Measurements from ENCODE around the gene DDX5. TPM values are rescaled to one million over a fixed set of nuclear protein-coding genes. Genes with fewer than 3 reads are reported as not detected.

DDX5 gene
- total RNA-seq, 1 experiment from 2014 or later, result 798 TPM

- Histone ChIP-seq H3K36me3 (ENCODE audit: control insufficient read depth in 1 of 2, insufficient read depth in 2 of 2, low read length in 2 of 2) (no peaks in the 10 kb centered on the region), H3K9me2 (ENCODE audit: insufficient read depth) (no peaks in the 10 kb centered on the region), H3K79me2 (ENCODE audit: insufficient read depth, low read length) (no peaks in the 10 kb centered on the region), H3K9me3 (ENCODE audit: control insufficient read depth in 1 of 2, insufficient read depth in 1 of 2, low read depth in 1 of 2, low read length in 2 of 2) (no peaks in the 10 kb centered on the region), H3K4me3 (replicated peaks in 1 of 2; ENCODE audit: low read depth in 1 of 2, low read length in 2 of 2) (peak overlapping the region in 1 of 2 experiments; percentile 24; a peak in 2 of 4 replicates), H4K20me1 (ENCODE audit: insufficient read depth) (no peaks in the 10 kb centered on the region), H3K4me1 (ENCODE audit: control insufficient read depth in 1 of 2, insufficient read depth in 2 of 2, low read length in 2 of 2) (peaks cover 8 to 21% of the 10 kb centered on the region in 2 experiments), H3K4me2 (ENCODE audit: low read length) (peak overlapping the region; percentile 74), H3K9ac (ENCODE audit: low read length) (peak overlapping the region; percentile 32), H3K27me3 (ENCODE audit: insufficient read depth, low read length) (no peaks in the 10 kb centered on the region), H3K27ac (ENCODE audit: low read depth, low read length) (no peak overlapping the region), H2AFZ (ENCODE audit: low read depth, low read length, poor library complexity, severe bottlenecking) (peak overlapping the region; percentile 98)
- DNase-seq (ENCODE audit: low read depth, low spot score), result no peak
- no peak for ATAC-seq
- RAD21 ChIA-PET (ENCODE audit: low non-redundant PET in 1 of 2, low total read pairs in 2 of 2, uncharacterized antibody in 2 of 2, unreplicated experiment in 2 of 2), result no interaction called here
- TF ChIP-seq SRF (IDR thresholded peaks at IDR 0.05; ENCODE audit: low read depth) (no peak), ZFX (IDR thresholded peaks at IDR 0.05) (no peak), JUND (IDR thresholded peaks at IDR 0.05) (no peak), RAD21 (IDR thresholded peaks at IDR 0.05; ENCODE audit: low read depth) (no peak), EZH2 (IDR thresholded peaks at IDR 0.05) (no peak), CEBPB (IDR thresholded peaks at IDR 0.05; ENCODE audit: low read depth) (no peak)
- TF ChIP-seq, protein P1, sequence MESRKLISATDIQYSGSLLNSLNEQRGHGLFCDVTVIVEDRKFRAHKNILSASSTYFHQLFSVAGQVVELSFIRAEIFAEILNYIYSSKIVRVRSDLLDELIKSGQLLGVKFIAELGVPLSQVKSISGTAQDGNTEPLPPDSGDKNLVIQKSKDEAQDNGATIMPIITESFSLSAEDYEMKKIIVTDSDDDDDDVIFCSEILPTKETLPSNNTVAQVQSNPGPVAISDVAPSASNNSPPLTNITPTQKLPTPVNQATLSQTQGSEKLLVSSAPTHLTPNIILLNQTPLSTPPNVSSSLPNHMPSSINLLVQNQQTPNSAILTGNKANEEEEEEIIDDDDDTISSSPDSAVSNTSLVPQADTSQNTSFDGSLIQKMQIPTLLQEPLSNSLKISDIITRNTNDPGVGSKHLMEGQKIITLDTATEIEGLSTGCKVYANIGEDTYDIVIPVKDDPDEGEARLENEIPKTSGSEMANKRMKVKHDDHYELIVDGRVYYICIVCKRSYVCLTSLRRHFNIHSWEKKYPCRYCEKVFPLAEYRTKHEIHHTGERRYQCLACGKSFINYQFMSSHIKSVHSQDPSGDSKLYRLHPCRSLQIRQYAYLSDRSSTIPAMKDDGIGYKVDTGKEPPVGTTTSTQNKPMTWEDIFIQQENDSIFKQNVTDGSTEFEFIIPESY (IDR thresholded peaks at IDR 0.05; ENCODE audit: extremely low read depth, insufficient replicate concordance, low read length), result no peak
- TF ChIP-seq, protein P2, sequence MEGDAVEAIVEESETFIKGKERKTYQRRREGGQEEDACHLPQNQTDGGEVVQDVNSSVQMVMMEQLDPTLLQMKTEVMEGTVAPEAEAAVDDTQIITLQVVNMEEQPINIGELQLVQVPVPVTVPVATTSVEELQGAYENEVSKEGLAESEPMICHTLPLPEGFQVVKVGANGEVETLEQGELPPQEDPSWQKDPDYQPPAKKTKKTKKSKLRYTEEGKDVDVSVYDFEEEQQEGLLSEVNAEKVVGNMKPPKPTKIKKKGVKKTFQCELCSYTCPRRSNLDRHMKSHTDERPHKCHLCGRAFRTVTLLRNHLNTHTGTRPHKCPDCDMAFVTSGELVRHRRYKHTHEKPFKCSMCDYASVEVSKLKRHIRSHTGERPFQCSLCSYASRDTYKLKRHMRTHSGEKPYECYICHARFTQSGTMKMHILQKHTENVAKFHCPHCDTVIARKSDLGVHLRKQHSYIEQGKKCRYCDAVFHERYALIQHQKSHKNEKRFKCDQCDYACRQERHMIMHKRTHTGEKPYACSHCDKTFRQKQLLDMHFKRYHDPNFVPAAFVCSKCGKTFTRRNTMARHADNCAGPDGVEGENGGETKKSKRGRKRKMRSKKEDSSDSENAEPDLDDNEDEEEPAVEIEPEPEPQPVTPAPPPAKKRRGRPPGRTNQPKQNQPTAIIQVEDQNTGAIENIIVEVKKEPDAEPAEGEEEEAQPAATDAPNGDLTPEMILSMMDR (IDR thresholded peaks at IDR 0.05 in 2 of 3, conservative IDR thresholded peaks at IDR 0.05 in 1 of 3; ENCODE audit: borderline replicate concordance in 1 of 3, insufficient read depth in 1 of 3, low read depth in 2 of 3, low read length in 2 of 3), result no peak
- TF ChIP-seq, protein P3, sequence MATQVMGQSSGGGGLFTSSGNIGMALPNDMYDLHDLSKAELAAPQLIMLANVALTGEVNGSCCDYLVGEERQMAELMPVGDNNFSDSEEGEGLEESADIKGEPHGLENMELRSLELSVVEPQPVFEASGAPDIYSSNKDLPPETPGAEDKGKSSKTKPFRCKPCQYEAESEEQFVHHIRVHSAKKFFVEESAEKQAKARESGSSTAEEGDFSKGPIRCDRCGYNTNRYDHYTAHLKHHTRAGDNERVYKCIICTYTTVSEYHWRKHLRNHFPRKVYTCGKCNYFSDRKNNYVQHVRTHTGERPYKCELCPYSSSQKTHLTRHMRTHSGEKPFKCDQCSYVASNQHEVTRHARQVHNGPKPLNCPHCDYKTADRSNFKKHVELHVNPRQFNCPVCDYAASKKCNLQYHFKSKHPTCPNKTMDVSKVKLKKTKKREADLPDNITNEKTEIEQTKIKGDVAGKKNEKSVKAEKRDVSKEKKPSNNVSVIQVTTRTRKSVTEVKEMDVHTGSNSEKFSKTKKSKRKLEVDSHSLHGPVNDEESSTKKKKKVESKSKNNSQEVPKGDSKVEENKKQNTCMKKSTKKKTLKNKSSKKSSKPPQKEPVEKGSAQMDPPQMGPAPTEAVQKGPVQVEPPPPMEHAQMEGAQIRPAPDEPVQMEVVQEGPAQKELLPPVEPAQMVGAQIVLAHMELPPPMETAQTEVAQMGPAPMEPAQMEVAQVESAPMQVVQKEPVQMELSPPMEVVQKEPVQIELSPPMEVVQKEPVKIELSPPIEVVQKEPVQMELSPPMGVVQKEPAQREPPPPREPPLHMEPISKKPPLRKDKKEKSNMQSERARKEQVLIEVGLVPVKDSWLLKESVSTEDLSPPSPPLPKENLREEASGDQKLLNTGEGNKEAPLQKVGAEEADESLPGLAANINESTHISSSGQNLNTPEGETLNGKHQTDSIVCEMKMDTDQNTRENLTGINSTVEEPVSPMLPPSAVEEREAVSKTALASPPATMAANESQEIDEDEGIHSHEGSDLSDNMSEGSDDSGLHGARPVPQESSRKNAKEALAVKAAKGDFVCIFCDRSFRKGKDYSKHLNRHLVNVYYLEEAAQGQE (IDR thresholded peaks at IDR 0.05; ENCODE audit: low read depth), result no peak
- CTCF ChIA-PET, result no interaction called here
- POLR2A ChIA-PET, result no interaction called here
- BruUV-seq (replicated peaks), result no TSS peak
- intact Hi-C loops (cut with micrococcal nuclease), result no loop called here
These were observed 56.5 kb downstream of the DDX5 start for GRCh38 chr17:64449545-64449944.
